Stimulated activated CD4-positive, alpha-beta T cell treated with anti-CD3 and anti-CD28 coated beads, TNF-alpha, amount 100 ng/mL, for 1 hour (primary cell): ENCODE data around the gene DOCK4.
"Not testable (repeated sequence)": the region's sequence is repeated elsewhere in the genome, so short reads cannot be mapped to it uniquely, and the experiment has no call there.

Experiments used
- DNase-seq, 3 donors: peaks; one replicate each; pipeline ENCODE4 v3.0.0-alpha.2; 2020; ENCODE audit warnings: low read depth in 3 of 3, low spot score in 1 of 3

The DOCK4 gene

DNA sequence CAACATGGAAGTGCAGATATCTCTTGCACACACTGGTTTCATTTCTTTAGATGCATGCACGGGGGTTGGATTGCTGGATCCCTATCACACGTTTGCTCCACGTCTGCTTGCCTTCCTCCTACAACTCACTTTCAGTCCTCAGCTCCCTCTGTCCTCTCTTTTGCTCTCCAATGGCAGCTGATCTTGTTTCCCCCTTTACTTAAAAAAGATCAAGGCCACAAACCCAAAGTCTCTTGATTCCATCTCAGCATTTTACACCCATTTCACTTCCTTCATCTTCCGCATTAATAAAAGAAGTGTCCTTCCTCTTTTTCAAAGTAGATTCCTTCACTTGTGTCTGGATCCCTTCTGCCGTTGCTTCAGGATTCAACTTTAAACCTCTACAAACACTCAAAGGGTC lies 245.2 kb downstream of the DOCK4 start:
- no peak for DNase-seq

DNA sequence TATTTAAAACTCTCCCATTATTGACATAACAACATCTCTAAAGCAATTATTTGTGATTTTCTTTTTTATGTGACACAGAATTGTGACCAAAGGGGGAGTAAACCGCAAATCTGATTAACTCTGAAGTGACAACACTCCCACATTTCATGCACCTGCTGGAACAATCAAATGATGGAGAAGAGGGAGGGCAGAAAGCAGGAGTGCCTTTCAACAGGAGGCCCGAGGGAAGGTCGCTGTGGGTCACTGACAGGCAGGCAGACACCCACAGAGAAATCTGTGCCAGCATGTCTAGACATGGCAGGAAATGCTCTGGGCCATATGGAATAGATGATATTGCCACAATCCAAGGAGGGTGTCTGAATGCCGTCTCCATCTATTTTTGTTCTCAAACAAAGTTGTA lies 247.3 kb downstream of the DOCK4 start:
- no peak for DNase-seq

DNA sequence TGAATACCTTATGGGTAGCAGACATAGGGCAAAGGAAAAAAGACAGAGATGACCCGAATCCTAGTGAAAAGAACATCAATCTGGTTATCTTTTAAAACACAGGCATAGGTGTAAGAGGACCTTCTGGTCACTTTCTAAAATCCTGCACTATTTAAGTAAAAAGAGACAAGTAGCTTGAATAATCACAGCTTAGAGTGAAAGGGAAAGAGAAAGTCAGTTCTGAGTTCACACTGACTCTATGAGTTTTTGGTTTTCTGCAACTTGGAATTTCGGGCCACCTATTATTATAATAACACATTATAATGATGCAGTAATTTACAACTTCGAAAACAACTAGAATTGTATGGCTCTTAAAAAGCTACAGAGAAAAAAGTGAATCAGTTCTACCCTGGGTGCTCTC lies 247.8 kb downstream of the DOCK4 start:
- DNase-seq = no peak

DNA sequence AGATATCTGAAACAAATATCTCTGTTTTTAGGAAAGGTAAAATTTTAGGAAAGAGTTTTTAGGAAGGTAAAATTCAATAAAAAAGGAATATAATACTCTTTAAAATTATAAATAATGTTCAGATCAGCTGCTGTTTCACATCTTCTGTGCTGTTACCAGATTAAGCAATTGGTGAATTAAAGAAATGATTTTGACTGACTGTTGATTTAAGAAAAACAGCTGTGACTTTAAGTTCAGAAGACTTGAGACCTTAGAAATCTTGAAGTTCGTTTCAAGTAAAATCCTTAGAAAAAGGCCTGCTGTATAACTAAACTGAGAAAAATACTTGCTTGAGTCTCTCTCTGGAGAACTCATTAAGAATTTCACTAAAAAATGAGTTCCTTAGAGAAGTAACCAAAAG lies 250.6 kb downstream of the DOCK4 start:
- DNase-seq = no peak

DNA sequence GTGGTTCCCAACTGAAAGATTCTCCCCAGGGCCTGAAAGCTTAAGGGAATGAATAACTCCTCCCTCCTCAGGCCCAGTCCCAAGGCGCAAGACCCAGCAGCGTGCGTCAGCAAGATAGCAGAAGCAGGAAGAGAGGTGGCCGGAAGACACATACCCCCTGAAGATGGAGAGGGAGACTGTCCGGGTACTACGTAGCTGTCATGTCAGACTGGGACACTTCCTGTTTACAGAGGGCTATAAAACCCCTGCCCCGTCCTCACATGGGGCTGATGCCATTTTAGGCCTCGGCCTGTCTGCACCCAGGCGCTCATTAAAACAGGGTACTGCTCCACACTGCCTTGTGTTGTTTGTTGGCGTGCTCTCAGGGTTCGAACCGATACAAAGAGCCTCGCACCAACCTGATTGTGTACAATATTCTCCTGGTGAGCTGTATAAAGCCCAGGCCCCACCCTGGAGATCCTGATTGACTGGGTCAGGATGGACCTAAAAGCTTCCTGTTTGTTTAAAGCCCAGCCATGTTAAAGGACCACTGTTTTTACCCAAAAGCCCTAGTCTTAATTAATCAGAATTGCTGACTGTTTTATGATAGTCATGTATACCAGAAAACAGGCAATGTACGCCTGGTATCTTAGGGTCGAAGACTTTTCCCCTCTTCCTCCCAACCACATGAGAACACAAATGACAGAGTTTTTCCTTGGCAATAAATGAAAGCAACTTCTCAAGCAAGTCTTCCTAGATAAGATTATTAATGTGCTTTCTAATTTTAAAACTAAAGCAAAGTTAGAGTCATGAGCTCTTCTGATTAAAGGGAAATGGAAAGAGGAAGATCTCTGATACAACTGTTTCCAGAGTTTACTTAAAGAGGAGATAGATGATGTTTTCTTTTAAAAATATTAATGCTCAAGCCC lies 251.5 kb downstream of the DOCK4 start:
- no peak for DNase-seq

DNA sequence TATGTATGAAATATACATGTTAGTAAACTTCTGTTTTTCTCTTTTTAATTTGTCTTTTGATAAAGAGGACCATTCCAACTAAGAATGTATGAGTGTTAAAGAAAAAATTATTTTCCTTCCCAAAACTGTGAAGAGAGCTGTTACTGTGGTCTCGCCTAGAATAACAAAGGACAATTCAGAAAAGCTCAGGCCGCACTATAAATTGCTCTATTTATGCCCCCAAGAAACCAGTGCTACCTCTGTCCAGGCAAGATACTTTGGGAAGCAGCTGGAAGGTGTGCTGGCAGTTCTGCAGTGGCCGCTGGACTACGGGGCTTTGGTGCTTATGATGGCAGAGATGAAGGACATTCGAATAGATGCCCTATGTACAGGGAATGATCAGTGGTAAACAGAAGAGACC lies 252.1 kb downstream of the DOCK4 start:
- DNase-seq = no peak

DNA sequence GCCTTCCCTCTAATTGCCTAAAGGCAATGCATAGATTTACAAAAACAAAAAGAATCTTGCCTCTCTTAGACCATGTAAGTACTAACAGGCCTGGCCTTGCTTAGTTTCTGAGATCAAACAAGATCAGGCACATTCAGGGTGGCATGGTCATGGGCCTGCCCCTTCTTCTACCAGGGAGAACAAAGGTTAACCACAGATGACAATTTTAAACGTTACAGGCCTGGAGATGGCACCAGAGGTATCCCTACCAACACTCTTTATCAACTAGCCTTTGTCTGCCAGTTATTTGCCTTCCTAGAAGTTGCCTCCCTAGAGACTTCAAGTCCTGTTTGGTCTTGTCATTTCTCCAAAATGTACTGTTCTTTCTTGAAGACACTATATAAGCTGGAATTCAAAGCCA lies 252.6 kb downstream of the DOCK4 start:
- no peak for DNase-seq

DNA sequence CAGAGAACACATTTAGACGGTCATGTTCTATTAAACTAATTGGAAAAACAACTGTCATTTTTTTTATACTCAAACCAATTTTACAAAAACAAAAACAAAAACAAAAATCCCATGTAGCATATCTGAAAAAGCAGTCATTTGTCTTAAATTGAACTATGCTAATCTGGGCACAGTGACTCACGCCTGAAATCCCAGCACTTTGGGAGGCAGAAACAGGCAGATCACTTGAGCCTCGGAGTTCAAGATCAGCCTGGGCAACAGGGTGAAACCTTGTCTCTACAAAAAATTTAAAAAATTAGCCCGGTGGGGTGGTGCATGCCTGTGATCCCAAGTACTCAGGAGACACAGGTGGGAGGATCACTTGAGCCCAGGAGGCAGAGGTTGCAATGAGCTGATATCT lies 253.4 kb downstream of the DOCK4 start:
- DNase-seq = no peak

DNA sequence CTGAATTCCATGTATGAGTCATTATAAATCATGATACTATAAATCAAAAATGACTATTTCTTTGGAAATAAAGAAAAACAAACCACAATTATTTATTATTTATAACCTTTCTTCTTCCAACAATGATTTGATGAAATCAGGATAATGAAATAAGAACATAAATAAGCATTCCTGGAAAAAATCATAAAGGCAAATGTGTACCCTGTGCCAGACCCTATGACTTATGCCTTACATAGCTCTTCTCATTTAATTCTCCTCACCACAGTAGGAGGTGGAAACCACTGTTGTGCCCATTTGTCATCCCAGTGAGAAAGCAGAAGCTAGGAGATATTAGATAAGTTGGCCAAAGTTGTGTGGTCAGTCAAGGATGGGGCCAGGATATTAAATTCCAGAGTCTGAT lies 255.1 kb downstream of the DOCK4 start:
- no peak for DNase-seq

DNA sequence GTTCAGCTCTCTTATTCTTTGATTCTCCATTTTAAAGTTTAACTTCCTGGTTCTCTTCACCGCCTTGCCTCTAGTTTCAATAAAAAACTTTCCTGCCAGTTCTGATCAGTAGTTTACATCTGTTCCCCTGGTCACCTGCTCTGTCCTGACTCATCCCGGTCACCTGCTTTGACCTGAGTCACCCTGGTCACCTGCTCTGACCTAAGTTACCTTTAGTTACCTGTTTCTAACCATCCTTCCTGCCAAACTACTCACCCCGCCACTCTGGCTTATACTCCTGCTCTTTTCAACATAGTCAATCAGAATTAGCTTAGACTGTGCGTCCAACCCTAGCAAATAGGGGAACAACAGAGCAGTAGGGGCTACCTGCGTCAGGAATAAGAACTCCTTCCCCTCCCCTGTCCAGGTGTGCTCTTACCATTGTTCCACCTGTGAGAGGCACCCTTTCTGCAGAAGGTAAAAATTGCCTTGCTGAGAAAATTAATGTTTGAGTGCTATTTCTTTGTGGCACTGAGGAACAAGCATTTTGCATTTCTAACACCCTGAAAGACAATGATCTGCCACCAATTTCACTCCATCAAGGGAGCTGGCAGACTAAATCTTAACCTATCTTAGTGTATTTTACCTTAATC lies 263.6 kb downstream of the DOCK4 start:
- no peak for DNase-seq

DNA sequence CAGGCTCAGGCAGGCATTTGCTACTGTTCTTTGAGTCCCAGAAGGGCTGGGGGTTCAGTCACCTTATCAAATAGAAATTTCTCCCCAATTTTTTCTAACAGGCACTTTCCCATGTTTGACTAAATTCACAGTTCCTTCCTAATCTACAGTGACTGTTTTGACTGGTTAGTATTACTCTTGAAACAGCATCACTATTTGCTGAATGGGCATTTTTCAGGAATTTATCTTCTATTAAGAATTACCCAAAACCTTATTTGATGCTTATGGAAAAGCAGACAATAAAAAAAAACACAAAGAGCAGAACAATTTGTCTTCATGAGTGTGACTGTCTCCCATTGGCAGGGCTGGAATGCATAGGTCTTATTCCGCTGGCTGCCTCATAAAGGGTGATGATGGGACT lies 269.0 kb downstream of the DOCK4 start:
- no peak for DNase-seq

DNA sequence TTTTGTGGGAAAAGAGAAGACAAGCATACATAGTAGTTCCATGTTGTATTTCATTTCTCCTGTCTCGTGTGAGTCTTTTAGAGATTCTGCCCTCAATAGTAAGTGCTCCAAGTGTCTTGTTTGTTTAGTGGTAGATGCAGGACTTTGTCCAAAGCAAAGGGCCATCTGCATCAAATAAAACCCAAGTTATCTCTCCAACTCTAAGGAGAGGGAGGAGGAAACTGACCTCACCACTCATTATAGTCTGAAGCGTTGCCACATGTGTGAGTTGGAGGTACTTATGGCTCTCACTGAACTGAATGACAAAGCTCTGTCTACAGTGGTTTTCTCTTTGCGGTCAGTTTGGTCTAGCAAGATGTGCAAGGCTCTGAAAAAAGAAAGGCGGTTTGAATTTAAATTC lies 272.6 kb downstream of the DOCK4 start:
- no peak for DNase-seq

DNA sequence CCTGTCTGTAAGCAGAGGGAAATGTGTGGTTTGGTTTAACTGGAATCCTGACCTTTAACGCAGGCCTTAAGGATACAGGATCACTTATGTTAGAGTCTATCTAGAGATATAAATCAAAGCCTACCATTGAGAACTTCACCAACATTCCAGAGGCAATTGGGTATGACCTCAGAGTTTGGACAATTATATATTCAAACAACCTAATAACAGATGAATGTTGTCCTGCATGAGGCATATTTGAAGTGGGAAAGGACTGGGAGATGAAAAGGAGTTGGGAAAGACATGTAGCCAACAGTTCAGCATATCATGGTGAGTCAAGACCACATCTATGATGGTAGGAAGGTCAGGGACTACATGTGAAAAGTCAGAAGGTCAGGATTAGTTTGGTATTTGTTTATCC lies 274.2 kb downstream of the DOCK4 start:
- no peak for DNase-seq

DNA sequence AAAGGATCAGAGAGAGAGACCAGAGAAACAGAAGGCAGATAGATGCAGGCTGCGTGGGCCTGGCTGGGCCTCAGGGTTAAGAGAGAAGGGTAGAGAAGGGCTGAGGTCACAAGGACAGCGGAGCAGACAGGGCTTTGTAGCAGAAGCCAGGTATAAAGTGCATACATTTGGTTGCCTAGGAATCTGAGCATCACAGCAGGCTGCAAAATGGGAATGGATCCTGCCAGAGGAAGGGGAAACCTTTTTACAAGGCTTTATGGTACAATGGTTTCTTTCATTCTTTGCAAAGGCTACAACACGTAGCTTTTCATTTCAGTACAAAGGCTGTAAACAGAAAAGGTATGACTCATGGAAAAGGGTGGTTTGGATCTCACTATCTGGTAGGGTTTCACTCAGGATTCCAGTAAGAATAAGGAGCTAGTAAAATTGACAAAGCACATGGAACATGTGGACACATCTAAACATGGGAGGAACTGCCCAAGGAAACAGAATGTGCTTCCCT lies 275.1 kb downstream of the DOCK4 start:
- no peak for DNase-seq

DNA sequence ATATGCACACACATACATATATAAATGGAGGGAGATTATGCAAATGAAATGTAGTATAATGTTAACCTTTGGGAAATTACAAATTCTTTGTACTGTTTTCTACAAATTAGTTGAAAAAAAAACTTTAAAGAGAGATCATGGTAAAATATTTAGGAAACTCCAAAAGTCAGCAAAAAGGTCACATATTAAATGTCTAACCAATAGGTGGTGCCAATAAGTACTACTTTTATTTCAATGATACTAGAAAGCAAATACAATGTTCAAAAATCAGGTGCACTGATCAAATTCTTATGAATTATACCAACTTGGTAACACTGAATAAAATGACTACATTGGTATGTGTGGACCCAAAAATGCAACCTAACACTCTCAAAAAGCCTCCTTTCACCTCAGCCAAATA lies 276.9 kb downstream of the DOCK4 start:
- no peak for DNase-seq

DNA sequence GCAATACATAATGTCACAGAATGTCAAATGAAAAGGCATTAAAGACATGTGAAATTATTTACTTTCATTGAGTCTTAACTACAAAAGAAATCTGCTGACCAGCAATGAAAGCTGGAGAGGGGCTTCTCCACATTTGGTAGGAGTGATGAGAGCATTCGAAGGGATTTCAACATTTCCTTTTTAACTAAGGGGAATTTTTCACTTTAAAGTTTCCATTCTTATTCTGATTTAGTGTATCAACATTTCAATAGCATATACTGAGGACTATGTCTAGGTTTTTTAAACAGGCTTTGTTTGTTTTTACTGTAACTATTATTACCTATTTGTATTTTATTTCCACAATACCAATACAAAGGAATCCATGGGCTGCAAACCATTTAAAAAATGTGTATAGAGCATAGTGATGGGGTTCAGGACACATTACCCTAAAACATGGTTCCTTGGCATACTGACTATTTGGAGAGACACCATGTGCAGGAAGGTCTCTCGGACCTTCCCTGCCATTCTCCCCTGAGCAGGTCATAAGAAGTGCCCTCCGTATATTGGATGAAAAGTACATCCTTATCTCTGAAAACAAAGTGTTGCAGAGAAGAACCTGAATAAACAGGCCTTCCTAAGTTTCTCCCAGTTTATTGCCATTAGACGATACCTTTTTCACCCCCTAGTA lies 278.7 kb downstream of the DOCK4 start:
- no peak for DNase-seq

DNA sequence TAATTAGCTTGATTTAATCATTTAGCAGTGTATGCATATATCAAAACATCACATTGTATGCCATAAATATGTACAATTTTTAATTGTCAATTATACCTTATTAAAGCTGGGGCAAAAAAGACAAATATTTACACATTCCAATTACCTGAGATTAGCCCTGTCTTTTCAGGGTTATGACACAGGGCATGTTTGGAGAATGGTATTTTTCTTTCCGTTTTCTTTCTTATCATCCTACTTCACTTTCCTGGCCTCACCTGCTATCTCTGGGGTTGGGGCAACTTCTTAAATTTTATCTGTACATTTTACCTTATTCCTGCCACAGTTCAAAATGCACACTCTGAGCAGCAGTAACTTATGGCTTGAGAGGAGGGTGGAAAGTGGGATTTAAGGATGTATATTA lies 285.9 kb downstream of the DOCK4 start:
- DNase-seq = no peak

DNA sequence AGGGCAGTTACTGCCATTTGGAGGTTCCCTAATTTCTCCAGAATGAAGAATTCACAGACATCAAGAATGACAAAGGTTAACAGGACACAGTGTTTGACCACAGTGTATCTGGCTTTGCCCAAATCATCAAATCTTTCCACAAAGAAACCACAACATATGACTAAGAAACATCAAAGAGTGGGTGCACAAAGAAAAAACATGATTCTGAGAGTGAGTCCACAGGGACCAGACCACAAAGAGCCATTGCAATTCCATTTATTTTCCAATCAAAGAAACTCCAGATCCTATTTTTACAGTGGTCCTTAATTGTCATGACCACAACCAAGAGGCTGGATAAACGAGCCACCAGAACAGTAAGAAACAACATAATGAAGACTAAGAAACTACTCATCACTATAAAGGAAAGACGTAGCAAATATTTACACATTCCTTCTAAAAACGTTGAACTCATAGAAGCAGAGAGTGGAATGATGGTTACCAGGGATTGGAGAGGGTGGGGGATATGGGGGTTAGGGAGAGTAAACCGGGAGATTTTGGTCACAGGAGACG lies 286.5 kb downstream of the DOCK4 start:
- no peak for DNase-seq

DNA sequence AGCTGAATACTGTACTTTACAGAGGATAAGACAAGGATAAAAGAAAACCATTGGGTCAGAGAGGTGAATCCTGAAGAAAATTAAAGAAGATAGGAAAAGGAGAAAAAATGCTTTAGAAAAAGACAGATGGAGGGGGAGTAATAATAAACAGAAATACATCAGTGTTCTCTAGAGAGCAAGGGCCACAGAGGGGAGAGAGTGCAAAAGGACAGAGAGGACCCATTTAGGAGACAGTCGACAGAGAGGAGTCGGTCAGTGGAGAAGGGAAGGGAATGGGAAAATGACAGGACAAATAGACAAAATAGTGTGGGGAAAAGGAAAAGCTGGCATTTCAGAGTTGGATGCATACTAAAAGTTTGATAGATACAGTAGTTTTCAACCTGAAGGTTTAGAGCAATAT lies 287.0 kb downstream of the DOCK4 start:
- no peak for DNase-seq

DNA sequence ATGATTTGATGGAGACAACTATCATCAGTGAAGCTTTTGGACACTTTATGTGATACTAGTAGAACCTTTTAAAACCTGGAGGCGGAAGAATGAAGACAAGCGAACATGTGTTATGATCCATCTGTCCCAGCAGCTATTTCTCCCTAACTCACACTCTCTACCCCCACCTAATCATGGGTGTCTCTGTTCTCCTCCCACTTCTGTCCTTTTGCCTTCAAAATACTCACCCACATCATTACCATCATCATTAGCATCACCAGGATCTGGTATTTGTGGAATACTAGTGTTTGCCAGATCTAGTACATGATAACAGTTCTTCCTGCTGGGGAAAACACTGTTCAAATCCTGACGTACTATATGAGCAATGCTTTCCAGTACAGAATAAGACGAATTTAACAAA lies 287.7 kb downstream of the DOCK4 start:
- no peak for DNase-seq

DNA sequence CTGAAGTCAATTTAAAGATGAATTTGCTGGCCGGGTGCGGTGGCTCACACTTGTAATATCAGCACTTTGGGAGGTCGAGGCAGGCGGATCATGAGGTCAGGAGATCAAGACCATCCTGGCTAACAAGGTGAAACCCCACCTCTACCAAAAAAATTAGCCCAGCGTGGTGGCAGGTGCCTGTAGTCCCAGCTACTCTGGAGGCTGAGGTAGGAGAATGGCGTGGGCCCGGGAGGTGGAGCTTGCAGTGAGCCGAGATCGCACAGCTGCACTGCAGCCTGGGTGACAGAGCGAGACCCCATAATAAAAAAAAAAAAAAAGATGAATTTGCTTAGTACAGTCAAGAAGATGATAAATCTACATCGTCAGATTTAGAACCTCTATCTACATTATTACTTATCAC lies 288.8 kb downstream of the DOCK4 start:
- not testable (repeated sequence) for DNase-seq

DNA sequence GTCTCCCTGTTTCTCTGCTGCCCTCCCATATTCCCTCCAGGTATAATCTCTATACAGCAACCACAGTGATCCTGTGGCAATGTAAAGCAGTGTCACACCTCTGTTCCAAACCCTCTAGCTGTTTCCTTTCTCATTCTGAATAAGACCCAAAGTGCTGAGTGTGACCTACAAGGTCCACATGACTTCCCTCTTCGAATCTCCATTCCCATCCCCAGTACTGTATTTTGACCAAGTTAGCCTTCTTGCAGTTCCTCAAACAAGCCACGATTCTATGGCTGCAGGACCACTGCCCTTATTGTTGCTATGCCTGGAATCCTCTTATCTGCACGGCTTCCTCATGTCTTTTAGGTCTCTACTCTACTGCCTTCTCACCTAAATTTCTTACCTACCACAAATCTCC lies 291.9 kb downstream of the DOCK4 start:
- no peak for DNase-seq
